Suprapubic skin (tissue), 4 donors: ENCODE data around the gene MTMR2. TPM values are rescaled to one million over a fixed set of nuclear protein-coding genes. Genes with fewer than 3 reads are reported as not detected.

Source experiments
- DNase-seq, 2 donors: peaks; one replicate each; pipeline ENCODE4 v3.0.0-alpha.2; 2019; ENCODE audit warnings: low spot score in 2 of 2
- H3K27ac ChIP-seq: fragments of 200-600 bp; sonication (generic); one replicate; pipeline ENCODE4 v1.5.1; 2019
- H3K27me3 ChIP-seq: fragments of 200-600 bp; sonication (generic); one replicate; pipeline ENCODE4 v1.5.1; 2019
- H3K36me3 ChIP-seq: fragments of 200-600 bp; sonication (generic); one replicate; pipeline ENCODE4 v1.5.1; 2019
- H3K4me1 ChIP-seq: fragments of 200-600 bp; sonication (generic); one replicate; pipeline ENCODE4 v1.5.1; 2019
- H3K4me3 ChIP-seq: fragments of 200-600 bp; sonication (generic); one replicate; pipeline ENCODE4 v1.5.1; 2019; ENCODE audit warnings: mild to moderate bottlenecking
- H3K9me3 ChIP-seq: fragments of 200-600 bp; sonication (generic); one replicate; pipeline ENCODE4 v1.5.1; 2019
- EP300 ChIP-seq: sonication (generic); formaldehyde crosslinking; IDR thresholded peaks from one replicate; pipeline ENCODE4 v1.6.1; 2017; ENCODE audit warnings: antibody characterized with exemption
- POLR2A ChIP-seq, 2 donors: fragments of 450-650 bp; IDR thresholded peaks; one replicate each; pipeline ENCODE4 v1.6.1; 2017; ENCODE audit warnings: antibody characterized with exemption in 2 of 2, mild to moderate bottlenecking in 2 of 2, moderate library complexity in 2 of 2
- POLR2AphosphoS5 ChIP-seq, 3 donors: sonication (generic); formaldehyde crosslinking; IDR thresholded peaks; one replicate each; pipeline ENCODE4 v1.6.1; 2017; ENCODE audit warnings: antibody characterized with exemption in 3 of 3
- WGBS: methylation state at CpG from one replicate; pipeline ENCODE4 v1.1.5; 2018; 5-methylcytosine and 5-hydroxymethylcytosine counted together
- total RNA-seq, 4 donors: library from RNA; depleted of rRNA; stranded (reverse); fragments of >200 nt; gene quantifications; one replicate each; pipeline ENCODE4 v1.1.0, GENCODE V29; 2016
- TF ChIP-seq, protein P1 (sequence below), 2 donors: fragments of 200-600 bp in 1 of 2; fragments of 450-650 bp in 1 of 2; sonication (generic) in 1 of 2; IDR thresholded peaks; one replicate each; pipeline ENCODE4 v1.5.1; 2016 to 2019; ENCODE audit warnings: antibody characterized with exemption in 2 of 2, mild to moderate bottlenecking in 1 of 2, moderate library complexity in 1 of 2

The MTMR2 gene
- total RNA-seq, 4 donors from 2014 or later = 13.4 to 16.4 (median 15.0) TPM

DNA sequence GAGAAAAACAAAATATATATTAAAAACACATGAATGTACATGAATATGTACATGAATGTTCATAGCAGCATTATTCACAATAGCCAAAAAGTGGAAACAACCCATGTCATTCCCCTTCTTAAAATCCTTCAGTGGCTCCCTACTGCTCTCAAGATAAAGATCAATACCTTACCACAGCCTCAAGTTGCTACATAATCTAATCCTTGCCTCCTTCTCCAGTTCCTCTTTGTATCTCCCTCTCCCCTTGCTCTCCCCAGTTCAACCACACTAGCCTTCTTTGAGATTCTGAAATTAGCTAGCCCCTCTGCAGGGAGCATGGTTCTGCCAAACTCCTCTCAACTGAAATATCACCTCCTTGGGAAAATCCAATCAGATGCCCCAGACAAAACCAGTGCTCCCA is 28.1 kb downstream of the MTMR2 start:
- Histone ChIP-seq H3K27ac (no peak overlapping the region), H3K4me1 (no peaks in the 10 kb centered on the region), H3K27me3 (no peaks in the 10 kb centered on the region), H3K9me3 (no peaks in the 10 kb centered on the region), H3K36me3 (no peaks in the 10 kb centered on the region), H3K4me3 (no peak overlapping the region)
- no peak for DNase-seq
- TF ChIP-seq EP300 = no peak

DNA sequence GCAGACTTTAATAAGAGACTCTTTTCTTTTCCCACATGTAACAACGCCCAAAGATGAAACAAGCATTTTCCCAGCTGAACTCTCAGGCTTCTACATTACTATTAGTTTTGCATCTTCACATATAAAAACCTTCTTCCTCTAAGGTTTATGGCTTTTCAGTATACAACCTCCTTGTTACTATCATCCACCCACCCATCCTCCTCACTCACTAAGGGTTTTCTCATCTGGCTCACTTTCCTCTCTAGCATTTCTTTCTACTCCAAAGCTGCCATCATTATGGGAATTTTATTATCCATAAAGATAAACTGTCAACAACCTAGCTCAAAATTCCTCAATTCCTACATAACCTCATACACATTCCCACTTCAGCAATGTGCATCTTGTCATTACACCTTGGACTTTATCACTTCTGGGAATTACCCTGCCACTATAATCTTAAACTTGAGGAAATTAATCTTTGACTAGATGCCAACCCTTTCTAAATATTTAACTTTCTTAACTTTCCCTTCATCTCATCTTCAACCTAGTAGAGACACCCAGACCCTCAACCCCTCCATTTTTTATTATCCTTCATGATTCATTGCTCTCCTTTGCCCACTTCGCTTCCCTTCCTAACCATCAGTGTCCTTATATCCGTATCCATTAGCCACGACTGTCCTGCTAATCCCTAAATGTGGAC is 30.9 kb downstream of the MTMR2 start:
- TF ChIP-seq, protein P1, sequence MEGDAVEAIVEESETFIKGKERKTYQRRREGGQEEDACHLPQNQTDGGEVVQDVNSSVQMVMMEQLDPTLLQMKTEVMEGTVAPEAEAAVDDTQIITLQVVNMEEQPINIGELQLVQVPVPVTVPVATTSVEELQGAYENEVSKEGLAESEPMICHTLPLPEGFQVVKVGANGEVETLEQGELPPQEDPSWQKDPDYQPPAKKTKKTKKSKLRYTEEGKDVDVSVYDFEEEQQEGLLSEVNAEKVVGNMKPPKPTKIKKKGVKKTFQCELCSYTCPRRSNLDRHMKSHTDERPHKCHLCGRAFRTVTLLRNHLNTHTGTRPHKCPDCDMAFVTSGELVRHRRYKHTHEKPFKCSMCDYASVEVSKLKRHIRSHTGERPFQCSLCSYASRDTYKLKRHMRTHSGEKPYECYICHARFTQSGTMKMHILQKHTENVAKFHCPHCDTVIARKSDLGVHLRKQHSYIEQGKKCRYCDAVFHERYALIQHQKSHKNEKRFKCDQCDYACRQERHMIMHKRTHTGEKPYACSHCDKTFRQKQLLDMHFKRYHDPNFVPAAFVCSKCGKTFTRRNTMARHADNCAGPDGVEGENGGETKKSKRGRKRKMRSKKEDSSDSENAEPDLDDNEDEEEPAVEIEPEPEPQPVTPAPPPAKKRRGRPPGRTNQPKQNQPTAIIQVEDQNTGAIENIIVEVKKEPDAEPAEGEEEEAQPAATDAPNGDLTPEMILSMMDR (IDR thresholded peaks at IDR 0.05) = no peak
- no peak for TF ChIP-seq POLR2A (IDR thresholded peaks at IDR 0.05)
- Histone ChIP-seq H3K9me3 (no peaks in the 10 kb centered on the region), H3K4me3 (no peak overlapping the region), H3K27me3 (no peaks in the 10 kb centered on the region), H3K27ac (no peak overlapping the region), H3K4me1 (no peaks in the 10 kb centered on the region), H3K36me3 (no peaks in the 10 kb centered on the region)
- 94% methylated on average over 4 of the region's 4 CpGs for WGBS
- no peak for DNase-seq

DNA sequence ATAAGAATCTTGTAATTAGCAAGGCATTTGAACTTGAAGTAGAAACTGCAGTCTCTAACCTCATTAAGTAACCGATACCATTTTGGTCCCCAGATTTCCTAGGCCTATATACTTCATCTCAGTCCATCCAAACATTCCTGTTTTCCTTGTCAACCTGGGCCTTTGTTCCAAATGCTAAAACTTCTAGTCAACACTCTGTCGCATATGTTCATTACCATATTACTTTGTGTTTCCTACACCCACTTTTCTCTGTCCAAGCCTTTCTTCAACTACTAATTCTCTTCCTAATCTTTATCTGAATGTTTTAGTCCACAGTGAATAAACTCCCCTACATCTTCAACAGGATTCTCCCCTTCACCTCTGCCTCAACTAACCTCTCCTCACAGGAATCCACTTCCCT is 31.4 kb downstream of the MTMR2 start:
- H3K27ac ChIP-seq = no peak overlapping the region
- no peak for TF ChIP-seq EP300
- DNase-seq = no peak
- no peaks in the 10 kb centered on the region for H3K9me3 ChIP-seq
- H3K4me3 ChIP-seq = no peak overlapping the region
- peaks cover under 1% of the 10 kb centered on the region for H3K36me3 ChIP-seq
- no peaks in the 10 kb centered on the region for H3K27me3 ChIP-seq
- WGBS = 86% methylated on average over 2 of the region's 2 CpGs
- no peaks in the 10 kb centered on the region for H3K4me1 ChIP-seq

DNA sequence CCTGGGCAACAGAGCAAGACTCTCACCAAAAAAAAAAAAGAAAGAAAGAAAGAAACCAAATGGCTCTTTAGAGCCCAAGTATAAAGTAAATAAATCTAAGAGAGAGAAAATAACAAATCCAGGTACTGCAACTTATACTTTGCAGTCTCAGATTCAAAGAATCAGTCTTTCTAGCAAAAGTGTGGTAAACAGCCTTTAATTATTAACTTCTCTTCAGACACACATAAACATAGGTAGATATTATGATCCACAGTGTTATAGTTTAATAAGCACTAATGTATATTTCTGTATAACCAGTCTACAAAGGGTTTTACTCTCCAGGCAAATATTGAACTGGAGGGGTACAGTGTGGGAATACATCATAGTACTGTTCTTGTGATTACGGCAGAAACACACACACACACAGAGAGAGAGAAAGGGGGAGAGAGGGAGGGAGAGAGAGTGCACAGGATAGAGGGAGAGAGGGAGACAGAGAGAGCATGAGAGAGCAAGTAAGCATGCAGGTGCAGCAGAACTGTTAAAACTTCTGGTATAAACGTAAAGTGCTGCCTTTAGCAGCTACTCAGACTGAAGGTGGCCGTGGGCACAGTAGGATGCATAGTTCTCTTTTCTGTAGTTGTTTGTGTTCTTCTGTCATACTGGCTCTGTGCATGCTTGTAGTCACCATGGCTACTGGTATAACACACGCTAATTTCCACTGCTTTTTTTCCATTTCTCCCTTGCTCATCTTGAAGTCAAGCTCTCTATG is 32.3 kb downstream of the MTMR2 start:
- 75% methylated on average over 4 of the region's 4 CpGs for WGBS
- DNase-seq = no peak
- H3K4me1 ChIP-seq = no peaks in the 10 kb centered on the region
- H3K9me3 ChIP-seq = no peaks in the 10 kb centered on the region
- H3K4me3 ChIP-seq = no peak overlapping the region
- peaks cover 9% of the 10 kb centered on the region for H3K36me3 ChIP-seq
- no peak for TF ChIP-seq POLR2AphosphoS5 (IDR thresholded peaks at IDR 0.05)
- TF ChIP-seq, protein P1 (IDR thresholded peaks at IDR 0.05) = no peak
- TF ChIP-seq EP300 = no peak
- no peak for TF ChIP-seq POLR2A (IDR thresholded peaks at IDR 0.05)
- no peak overlapping the region for H3K27ac ChIP-seq
- no peaks in the 10 kb centered on the region for H3K27me3 ChIP-seq

DNA sequence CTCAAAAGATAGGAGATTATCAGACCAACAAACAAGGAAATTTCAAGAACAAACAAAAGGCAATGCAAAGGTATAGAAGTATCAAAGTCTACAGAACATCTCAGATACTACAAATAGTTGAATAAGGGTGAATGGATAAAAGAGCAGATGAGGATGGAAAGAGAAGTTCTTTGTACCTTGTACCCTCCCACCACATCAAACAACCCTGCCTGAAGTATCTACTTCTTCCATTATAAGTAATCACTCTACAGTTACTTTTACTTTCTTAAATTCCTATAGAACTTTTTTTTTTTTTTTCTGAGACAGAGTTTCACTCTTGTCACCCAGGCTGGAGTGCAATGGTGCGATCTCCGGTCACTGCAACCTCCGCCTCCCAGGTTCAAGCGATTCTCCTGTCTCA is 35.1 kb downstream of the MTMR2 start:
- TF ChIP-seq, protein P1 (IDR thresholded peaks at IDR 0.05) = no peak
- TF ChIP-seq POLR2A (IDR thresholded peaks at IDR 0.05) = no peak
- no peak for TF ChIP-seq EP300
- no peak for TF ChIP-seq POLR2AphosphoS5 (IDR thresholded peaks at IDR 0.05)
- H3K4me3 ChIP-seq = no peak overlapping the region
- H3K36me3 ChIP-seq = peaks cover 14% of the 10 kb centered on the region
- WGBS = 100% methylated on average over 4 of the region's 4 CpGs
- H3K27me3 ChIP-seq = no peaks in the 10 kb centered on the region
- peaks cover 4% of the 10 kb centered on the region for H3K4me1 ChIP-seq
- no peak overlapping the region for H3K27ac ChIP-seq
- no peak for DNase-seq
- H3K9me3 ChIP-seq = no peaks in the 10 kb centered on the region

- Histone ChIP-seq H3K4me1 (peaks cover 4% of the 10 kb centered on the region), H3K27me3 (no peaks in the 10 kb centered on the region), H3K4me3 (no peak overlapping the region), H3K27ac (no peak overlapping the region), H3K36me3 (peaks cover 14% of the 10 kb centered on the region), H3K9me3 (no peaks in the 10 kb centered on the region)
- TF ChIP-seq EP300 (no peak), POLR2A (IDR thresholded peaks at IDR 0.05) (no peak), POLR2AphosphoS5 (IDR thresholded peaks at IDR 0.05) (no peak)
- TF ChIP-seq, protein P1 (IDR thresholded peaks at IDR 0.05) = no peak
- DNase-seq = no peak
Measured at GRCh38 chr11:95888439-95888838, 35.5 kb downstream of the MTMR2 start.
